ENCODE data around the gene TATDN2.
A peak's percentile ranks its signal among the peaks of the same experiment; 100 is the strongest.

TATDN2 gene

GRCh38 chr3:10228248-10228950 is 19.9 kb upstream of the TATDN2 start:
- no peak overlapping the region for H2AFZ ChIP-seq (ENCODE audit: low read length)
- peaks cover 21% of the 10 kb centered on the region for H3K4me1 ChIP-seq (ENCODE audit: insufficient read depth, low read length, poor library complexity, severe bottlenecking)
- H3F3A ChIP-seq (ENCODE audit: low read depth), result peaks cover 9% of the 10 kb centered on the region; the same call in 1 of the 2 replicates
- H3K4me3 ChIP-seq (ENCODE audit: low read length, poor library complexity, severe bottlenecking), result peak overlapping the region; percentile 4
- H3K9me2 ChIP-seq (replicated peaks; ENCODE audit: low read depth, low read length), result no peaks in the 10 kb centered on the region
- H3K36me3 ChIP-seq (ENCODE audit: insufficient read depth, low read length), result no peaks in the 10 kb centered on the region
- TF ChIP-seq CTCF (conservative IDR thresholded peaks at IDR 0.05; ENCODE audit: low read length) (no peak), EZH2phosphoT487 (IDR thresholded peaks at IDR 0.05; ENCODE audit: borderline replicate concordance) (no peak)
- peak overlapping the region; percentile 10 for H3K9ac ChIP-seq (ENCODE audit: low read depth, low read length, poor library complexity, severe bottlenecking)
- no peaks in the 10 kb centered on the region for H4K20me1 ChIP-seq (ENCODE audit: insufficient read depth, low read length, poor library complexity, severe bottlenecking)
- H3K4me2 ChIP-seq (ENCODE audit: low read depth, low read length, poor library complexity, severe bottlenecking), result peak overlapping the region; percentile 58
- H3K27me3 ChIP-seq (ENCODE audit: insufficient read depth, low read length, poor library complexity, severe bottlenecking), result no peaks in the 10 kb centered on the region
- no peaks in the 10 kb centered on the region for H3K79me2 ChIP-seq (ENCODE audit: insufficient read depth, low read length)
- H3K9me3 ChIP-seq (ENCODE audit: insufficient read depth, low read depth, low read length), result no peaks in the 10 kb centered on the region

GRCh38 chr3:10229576-10229975 is 18.7 kb upstream of the TATDN2 start:
- Histone ChIP-seq H3K4me2 (ENCODE audit: low read depth, low read length, poor library complexity, severe bottlenecking) (no peak overlapping the region), H3K79me2 (ENCODE audit: insufficient read depth, low read length) (no peaks in the 10 kb centered on the region), H3K4me3 (ENCODE audit: low read length, poor library complexity, severe bottlenecking) (no peak overlapping the region), H3K4me1 (ENCODE audit: insufficient read depth, low read length, poor library complexity, severe bottlenecking) (peaks cover 15% of the 10 kb centered on the region), H3K9me3 (ENCODE audit: insufficient read depth, low read depth, low read length) (no peaks in the 10 kb centered on the region), H3F3A (ENCODE audit: low read depth) (peaks cover 9% of the 10 kb centered on the region; the same call in 1 of the 2 replicates), H3K9ac (ENCODE audit: low read depth, low read length, poor library complexity, severe bottlenecking) (no peak overlapping the region), H4K20me1 (ENCODE audit: insufficient read depth, low read length, poor library complexity, severe bottlenecking) (no peaks in the 10 kb centered on the region), H3K36me3 (ENCODE audit: insufficient read depth, low read length) (no peaks in the 10 kb centered on the region), H3K27me3 (ENCODE audit: insufficient read depth, low read length, poor library complexity, severe bottlenecking) (no peaks in the 10 kb centered on the region), H2AFZ (ENCODE audit: low read length) (no peak overlapping the region), H3K9me2 (replicated peaks; ENCODE audit: low read depth, low read length) (no peaks in the 10 kb centered on the region)
- no peak for TF ChIP-seq EZH2phosphoT487 (IDR thresholded peaks at IDR 0.05; ENCODE audit: borderline replicate concordance)
- no peak for TF ChIP-seq CTCF (conservative IDR thresholded peaks at IDR 0.05; ENCODE audit: low read length)

GRCh38 chr3:10232137-10232536 is 16.1 kb upstream of the TATDN2 start:
- Histone ChIP-seq H2AFZ (ENCODE audit: low read length) (no peak overlapping the region; the same call in 1 of the 2 replicates), H3K36me3 (ENCODE audit: insufficient read depth, low read length) (no peaks in the 10 kb centered on the region), H3K4me1 (ENCODE audit: insufficient read depth, low read length, poor library complexity, severe bottlenecking) (peaks cover 15% of the 10 kb centered on the region), H3K9me3 (ENCODE audit: insufficient read depth, low read depth, low read length) (no peaks in the 10 kb centered on the region), H3K79me2 (ENCODE audit: insufficient read depth, low read length) (no peaks in the 10 kb centered on the region), H3K4me2 (ENCODE audit: low read depth, low read length, poor library complexity, severe bottlenecking) (no peak overlapping the region), H3K9ac (ENCODE audit: low read depth, low read length, poor library complexity, severe bottlenecking) (no peak overlapping the region), H3K4me3 (ENCODE audit: low read length, poor library complexity, severe bottlenecking) (no peak overlapping the region), H3K9me2 (replicated peaks; ENCODE audit: low read depth, low read length) (no peaks in the 10 kb centered on the region), H4K20me1 (ENCODE audit: insufficient read depth, low read length, poor library complexity, severe bottlenecking) (no peaks in the 10 kb centered on the region), H3K27me3 (ENCODE audit: insufficient read depth, low read length, poor library complexity, severe bottlenecking) (no peaks in the 10 kb centered on the region), H3F3A (ENCODE audit: low read depth) (peaks cover 9% of the 10 kb centered on the region; the same call in 1 of the 2 replicates)
- TF ChIP-seq CTCF (conservative IDR thresholded peaks at IDR 0.05; ENCODE audit: low read length) (no peak), EZH2phosphoT487 (IDR thresholded peaks at IDR 0.05; ENCODE audit: borderline replicate concordance) (no peak)

All from Loucy (cell line).